Glutamatergic neuron (in vitro differentiated cells): Measurements from ENCODE around the gene GEMIN7. TPM values are rescaled to one million over a fixed set of nuclear protein-coding genes. Genes with fewer than 3 reads are reported as not detected.

ENCODE experiments used
- DNase-seq: peaks from one replicate; pipeline ENCODE4 v3.0.0; 2022
- H3K27ac Mint-ChIP-seq: one replicate; pipeline ENCODE4 v1.8.0; 2020; ENCODE audit warnings: mild to moderate bottlenecking, mixed read lengths, inconsistent platforms; ENCODE audit not compliant: unreplicated experiment
- H3K27me3 Mint-ChIP-seq: one replicate; pipeline ENCODE4 v1.8.0; 2020; ENCODE audit warnings: mild to moderate bottlenecking, moderate library complexity, mixed read lengths, inconsistent platforms; ENCODE audit not compliant: unreplicated experiment
- H3K36me3 Mint-ChIP-seq: one replicate; pipeline ENCODE4 v1.8.0; 2020; ENCODE audit warnings: mild to moderate bottlenecking, mixed read lengths, inconsistent platforms; ENCODE audit not compliant: unreplicated experiment
- H3K4me1 Mint-ChIP-seq: one replicate; pipeline ENCODE4 v1.8.0; 2020; ENCODE audit warnings: mild to moderate bottlenecking, low read depth, mixed read lengths, inconsistent platforms; ENCODE audit not compliant: unreplicated experiment
- H3K4me3 Mint-ChIP-seq: one replicate; pipeline ENCODE4 v1.8.0; 2020; ENCODE audit warnings: mild to moderate bottlenecking, mixed read lengths, inconsistent platforms; ENCODE audit not compliant: unreplicated experiment
- H3K9me3 Mint-ChIP-seq: one replicate; pipeline ENCODE4 v1.8.0; 2020; ENCODE audit warnings: mild to moderate bottlenecking, moderate library complexity, mixed read lengths, inconsistent platforms; ENCODE audit not compliant: unreplicated experiment
- total RNA-seq: library from RNA; stranded (reverse); fragmentation: NEBNext Ultra II Directional; extraction: Animal tissue kit (Norgen Biotek cat#: 25700); gene quantifications from one replicate; pipeline ENCODE4 v1.2.1, GENCODE V29; 2021; ENCODE audit not compliant: unreplicated experiment
- TF ChIP-seq, protein P1 (sequence below): fragments of 200-600 bp; sonication (generic); IDR thresholded peaks from one replicate; pipeline ENCODE4 v1.5.0; 2021; ENCODE audit not compliant: partially characterized antibody, unreplicated experiment

GEMIN7 gene
- total RNA-seq, 1 donor from 2014 or later, result 49.1 TPM

DNA sequence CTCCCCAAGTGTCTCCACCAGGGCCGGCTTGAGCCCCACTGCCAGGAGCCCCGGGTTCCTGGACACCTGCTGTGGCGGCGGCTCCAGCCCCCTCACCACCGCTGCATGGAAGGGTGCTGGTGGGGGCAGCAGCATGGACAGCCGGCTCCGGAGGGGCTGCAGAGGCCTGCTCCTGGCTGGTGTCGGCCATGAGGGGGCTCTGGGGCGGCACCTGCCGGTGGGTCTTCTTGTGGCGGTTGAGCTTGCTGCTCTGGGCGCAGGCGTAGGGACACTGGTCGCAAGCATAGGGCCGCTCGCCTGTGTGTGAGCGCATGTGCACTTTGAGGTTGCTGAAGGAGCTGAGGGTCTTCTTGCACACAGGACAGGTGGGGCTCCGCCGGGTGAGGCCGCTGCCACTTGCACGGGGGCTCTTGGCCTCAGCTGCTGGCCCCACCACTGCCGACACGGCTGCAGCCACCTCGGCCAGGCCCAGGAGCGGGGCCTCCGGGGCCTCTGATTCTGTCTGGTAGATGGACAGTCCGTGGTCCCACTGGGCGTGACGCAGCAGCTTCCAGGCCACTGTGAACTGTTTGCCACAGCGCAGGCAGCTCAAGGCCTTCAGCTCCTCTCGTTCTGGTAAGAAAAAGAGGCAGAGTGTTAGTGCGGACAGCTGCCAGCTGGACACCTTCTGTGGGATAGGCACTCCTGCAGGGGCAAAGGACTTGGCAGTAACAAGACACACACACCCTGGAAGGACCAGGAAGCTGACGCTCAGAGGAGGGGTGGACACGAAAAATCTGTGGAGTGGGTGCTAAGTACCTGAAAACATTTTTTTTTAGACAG, 6.9 kb upstream of the GEMIN7 start:
- TF ChIP-seq, protein P1, sequence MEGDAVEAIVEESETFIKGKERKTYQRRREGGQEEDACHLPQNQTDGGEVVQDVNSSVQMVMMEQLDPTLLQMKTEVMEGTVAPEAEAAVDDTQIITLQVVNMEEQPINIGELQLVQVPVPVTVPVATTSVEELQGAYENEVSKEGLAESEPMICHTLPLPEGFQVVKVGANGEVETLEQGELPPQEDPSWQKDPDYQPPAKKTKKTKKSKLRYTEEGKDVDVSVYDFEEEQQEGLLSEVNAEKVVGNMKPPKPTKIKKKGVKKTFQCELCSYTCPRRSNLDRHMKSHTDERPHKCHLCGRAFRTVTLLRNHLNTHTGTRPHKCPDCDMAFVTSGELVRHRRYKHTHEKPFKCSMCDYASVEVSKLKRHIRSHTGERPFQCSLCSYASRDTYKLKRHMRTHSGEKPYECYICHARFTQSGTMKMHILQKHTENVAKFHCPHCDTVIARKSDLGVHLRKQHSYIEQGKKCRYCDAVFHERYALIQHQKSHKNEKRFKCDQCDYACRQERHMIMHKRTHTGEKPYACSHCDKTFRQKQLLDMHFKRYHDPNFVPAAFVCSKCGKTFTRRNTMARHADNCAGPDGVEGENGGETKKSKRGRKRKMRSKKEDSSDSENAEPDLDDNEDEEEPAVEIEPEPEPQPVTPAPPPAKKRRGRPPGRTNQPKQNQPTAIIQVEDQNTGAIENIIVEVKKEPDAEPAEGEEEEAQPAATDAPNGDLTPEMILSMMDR, result no peak
- Mint-ChIP-seq H3K4me3 (peak overlapping the region; percentile 30), H3K36me3 (no peaks in the 10 kb centered on the region), H3K4me1 (peaks cover 16% of the 10 kb centered on the region), H3K27ac (peak overlapping the region; percentile 66), H3K9me3 (peaks cover 15% of the 10 kb centered on the region), H3K27me3 (peaks cover 8% of the 10 kb centered on the region)
- DNase-seq, result no peak

DNA sequence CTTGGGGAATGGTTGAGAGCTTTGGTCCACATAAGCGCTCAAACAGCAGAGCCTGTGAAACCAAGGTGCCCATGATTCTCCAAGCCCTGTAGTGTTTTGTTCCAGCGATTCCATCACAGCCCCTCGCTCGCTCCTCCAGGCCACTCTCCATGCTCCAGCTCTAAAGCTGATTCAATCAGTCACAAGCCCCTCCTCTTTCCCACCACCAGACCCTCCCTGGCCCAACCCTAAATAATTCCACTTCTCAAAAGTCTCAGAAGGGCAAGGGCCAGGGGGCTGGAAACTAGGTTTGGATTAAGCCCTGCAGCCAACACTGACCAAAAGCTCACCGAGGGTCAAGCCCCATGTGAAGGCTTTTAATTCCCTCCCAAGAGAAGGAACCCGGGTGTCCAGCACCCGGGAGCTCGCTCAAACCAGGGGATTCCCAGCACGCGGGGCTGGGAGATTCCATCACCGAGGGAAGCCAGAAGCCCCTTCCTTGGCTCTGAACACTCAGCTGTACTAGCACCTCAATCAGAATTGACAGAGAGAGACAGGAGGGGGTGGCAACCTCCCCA, 4.2 kb upstream of the GEMIN7 start:
- Mint-ChIP-seq H3K4me1 (peaks cover 15% of the 10 kb centered on the region), H3K36me3 (no peaks in the 10 kb centered on the region), H3K27ac (peak overlapping the region; percentile 78), H3K9me3 (peaks cover 16% of the 10 kb centered on the region), H3K27me3 (peaks cover 7% of the 10 kb centered on the region), H3K4me3 (peak overlapping the region; percentile 77)
- TF ChIP-seq, protein P1, result no peak
- DNase-seq, result no peak

DNA sequence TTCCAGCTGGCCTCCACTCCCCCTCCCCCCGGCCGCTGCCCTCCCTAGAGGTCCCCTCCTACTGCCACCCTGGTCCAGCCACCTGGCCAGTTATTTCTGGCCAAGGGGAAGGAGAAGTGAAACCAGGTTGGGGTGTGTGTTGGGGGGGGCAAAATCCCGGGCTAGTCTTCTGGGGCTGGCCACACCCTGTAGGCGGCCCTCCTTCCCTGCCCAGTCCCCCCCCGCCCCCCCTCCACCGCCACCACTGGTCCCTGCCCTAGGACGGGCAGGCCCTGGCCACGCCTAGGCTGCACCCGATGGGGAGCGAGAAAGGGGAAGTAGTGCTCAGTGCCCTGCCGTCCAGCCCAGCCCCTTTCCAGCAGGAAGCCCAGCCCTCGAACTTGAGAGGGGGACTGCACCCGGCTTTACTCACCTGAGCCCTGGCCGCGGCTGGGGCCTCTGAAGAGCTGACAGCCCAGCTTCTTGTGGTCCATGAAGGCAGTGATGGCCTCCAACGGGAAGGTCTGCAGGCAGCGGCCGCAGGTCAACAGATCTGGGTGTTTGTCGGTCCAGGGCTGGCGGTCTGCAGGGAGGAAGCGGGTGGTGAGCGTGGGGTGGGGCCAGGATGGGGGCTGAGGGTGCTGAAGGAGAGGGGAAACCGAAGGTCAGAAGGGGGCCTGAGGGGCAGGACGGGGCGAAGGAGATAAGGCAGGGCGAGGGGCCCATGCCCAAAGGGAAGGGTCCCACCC, 3.6 kb upstream of the GEMIN7 start:
- TF ChIP-seq, protein P1, result no peak
- DNase-seq, result peak; percentile 64
- Mint-ChIP-seq H3K4me1 (peaks cover 15% of the 10 kb centered on the region), H3K4me3 (peak overlapping the region; percentile 61), H3K9me3 (peaks cover 13% of the 10 kb centered on the region), H3K36me3 (no peaks in the 10 kb centered on the region), H3K27ac (peak overlapping the region; percentile 12), H3K27me3 (peaks cover 5% of the 10 kb centered on the region)

DNA sequence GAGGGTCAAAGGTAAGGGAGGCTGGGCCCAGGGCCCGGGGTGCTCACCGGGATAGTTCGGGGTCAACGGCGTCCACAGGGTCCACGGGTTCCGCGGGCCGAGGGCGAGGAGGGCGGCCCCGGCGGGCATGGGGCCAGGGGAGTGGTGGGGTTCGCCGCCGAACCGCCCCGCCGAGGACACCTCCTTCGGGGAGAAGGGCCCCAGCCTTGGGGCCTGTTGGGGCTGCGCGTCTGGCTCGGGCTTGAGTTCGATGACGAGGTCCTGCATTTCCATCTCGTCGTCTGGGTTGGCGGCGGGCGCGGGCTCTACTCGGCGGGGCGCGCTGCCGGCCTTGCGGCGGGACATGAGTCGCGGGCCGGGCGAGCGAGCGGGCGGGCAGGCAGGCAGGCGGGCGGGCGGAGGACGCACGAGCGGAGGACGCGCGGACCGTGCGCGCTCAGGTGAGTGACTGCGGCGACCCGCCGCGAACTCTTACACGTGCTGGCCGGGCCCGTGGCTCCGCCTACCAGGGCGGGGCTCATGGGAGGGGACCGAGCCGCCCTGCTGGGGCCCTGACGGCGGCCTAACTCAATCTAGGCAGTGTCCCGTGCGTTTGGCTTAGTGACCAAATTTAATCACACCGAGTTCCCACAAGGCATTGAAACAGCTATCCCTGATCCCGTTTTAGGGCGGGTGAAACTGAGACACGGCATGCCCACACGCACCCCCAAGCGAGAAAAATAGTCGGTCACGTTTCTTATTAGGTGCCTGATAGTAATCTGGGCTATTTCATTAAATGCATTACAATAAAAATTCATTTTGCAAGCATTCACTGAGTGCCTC, 2.8 kb upstream of the GEMIN7 start, which contains the start of gene ZNF296:
TSS of gene ZNF296 (minus strand) at position 450 of the 822 bp plus-strand sequence. CDS start at position 345, 105 bp downstream.
- no peaks in the 10 kb centered on the region for H3K36me3 Mint-ChIP-seq
- H3K4me3 Mint-ChIP-seq, result peak within 1 kb of the TSS; percentile 69
- H3K9me3 Mint-ChIP-seq, result peaks cover 11% of the 10 kb centered on the region
- peak; percentile 74 for DNase-seq
- TF ChIP-seq, protein P1, result no peak
- H3K27me3 Mint-ChIP-seq, result peaks cover 5% of the 10 kb centered on the region
- H3K4me1 Mint-ChIP-seq, result peaks cover 18% of the 10 kb centered on the region
- H3K27ac Mint-ChIP-seq, result peak within 1 kb of the TSS; percentile 96
